KBM-7 (cell line): ENCODE results near the gene AIPL1.

Source experiments
- DNase-seq: peaks from one replicate; pipeline ENCODE4 v3.0.0-alpha.2; 2015
- in situ Hi-C: fragments of 300-500 bp; cut with MboI; formaldehyde crosslinking; loops from 2 replicates; pipeline ENCODE4 v1.14.3; 2020; ENCODE audit warnings: low sequenced_read_pairs, low pct_unique_long_range_greater_than_20kb, mixed read lengths

Gene AIPL1

GRCh38 chr17:6388416-6388815 lies 46.5 kb downstream of the AIPL1 start:
- in situ Hi-C loops = no loop called here
- no peak for DNase-seq

- in situ Hi-C loops = no loop called here
These were observed 47.1 kb downstream of the AIPL1 start for GRCh38 chr17:6387858-6388257.

GRCh38 chr17:6387442-6387841 lies 47.5 kb downstream of the AIPL1 start:
- in situ Hi-C loops = no loop called here
- no peak for DNase-seq

More at GRCh38 chr17:6387858-6388257, 47.1 kb downstream of the AIPL1 start:
- no peak for DNase-seq

GRCh38 chr17:6386041-6386630 lies 48.8 kb downstream of the AIPL1 start:
- no peak for DNase-seq
- in situ Hi-C loops = no loop called here

- DNase-seq = no peak
- in situ Hi-C loops = no loop called here
These were observed 50.4 kb downstream of the AIPL1 start for GRCh38 chr17:6384481-6384880.

GRCh38 chr17:6381526-6382465 lies 53.1 kb downstream of the AIPL1 start:
- DNase-seq = no peak
- in situ Hi-C loops = no loop called here

- in situ Hi-C loops = no loop called here
These were observed 53.9 kb downstream of the AIPL1 start for GRCh38 chr17:6380915-6381438.

GRCh38 chr17:6377906-6378305 lies 57.0 kb downstream of the AIPL1 start:
- in situ Hi-C loops = no loop called here
- DNase-seq = no peak

More at GRCh38 chr17:6380915-6381438, 53.9 kb downstream of the AIPL1 start:
- DNase-seq = no peak

GRCh38 chr17:6376931-6377361 lies 58.0 kb downstream of the AIPL1 start:
- in situ Hi-C loops = no loop called here
- no peak for DNase-seq

- in situ Hi-C loops = no loop called here
These were observed 60.1 kb downstream of the AIPL1 start for GRCh38 chr17:6374761-6375312.

GRCh38 chr17:6374271-6374691 lies 60.6 kb downstream of the AIPL1 start:
- in situ Hi-C loops = no loop called here

More at GRCh38 chr17:6374761-6375312, 60.1 kb downstream of the AIPL1 start:
- DNase-seq = no peak

More at GRCh38 chr17:6374271-6374691, 60.6 kb downstream of the AIPL1 start:
- DNase-seq = no peak
